Gastrocnemius medialis (tissue), 4 donors: ENCODE results near the gene KANSL1L.

ENCODE experiments used
- CTCF ChIP-seq, 5 experiments: fragments of 450-650 bp in 3 of 5; fragments of 200-600 bp in 2 of 5; sonication (generic) in 2 of 5; IDR thresholded peaks in 4 of 5; conservative IDR thresholded peaks in 1 of 5; 1 replicate in 4 of 5; 2 replicates in 1 of 5; pipeline ENCODE4 v1.5.1; 2016 to 2019; ENCODE audit warnings: antibody characterized with exemption in 5 of 5, mild to moderate bottlenecking in 3 of 5, moderate library complexity in 3 of 5
- POLR2A ChIP-seq, 2 donors: fragments of 450-650 bp; IDR thresholded peaks; one replicate each; pipeline ENCODE4 v1.6.1; 2017; ENCODE audit warnings: antibody characterized with exemption in 2 of 2, mild to moderate bottlenecking in 2 of 2, moderate library complexity in 2 of 2

- TF ChIP-seq POLR2A (IDR thresholded peaks at IDR 0.05) (no peak), CTCF (IDR thresholded peaks at IDR 0.05 in 4 of 5, conservative IDR thresholded peaks at IDR 0.05 in 1 of 5) (no peak)
Observed at GRCh38 chr2:210132239-210132638, 39.0 kb downstream of the KANSL1L start.
